BLaER1 treated with 17β-estradiol and CSF1 and Interleukin-3, amounts not matched to agents 10 nM and 100 nM (cell line): ENCODE results near the gene GRM5.

Experiments used
- H3K27ac ChIP-seq, 11 experiments: shearing (Covaris generic); formaldehyde crosslinking; 2 replicates each; pipeline ENCODE4 v1.8.1; 2022
- H3K27me3 ChIP-seq, 11 experiments: shearing (Covaris generic); formaldehyde crosslinking; 2 replicates each; pipeline ENCODE4 v1.8.1; 2022
- H3K36me3 ChIP-seq, 11 experiments: shearing (Covaris generic); formaldehyde crosslinking; 2 replicates each; pipeline ENCODE4 v1.8.1; 2022
- H3K4me1 ChIP-seq, 10 experiments: shearing (Covaris generic); formaldehyde crosslinking; 2 replicates each; pipeline ENCODE4 v1.8.1; 2022
- H3K4me2 ChIP-seq, 11 experiments: shearing (Covaris generic); formaldehyde crosslinking; 2 replicates each; pipeline ENCODE4 v1.8.1; 2022
- H3K4me3 ChIP-seq, 10 experiments: shearing (Covaris generic); formaldehyde crosslinking; 2 replicates each; pipeline ENCODE4 v1.8.1; 2022
- H3K9ac ChIP-seq, 11 experiments: shearing (Covaris generic); formaldehyde crosslinking; 2 replicates each; pipeline ENCODE4 v1.8.1; 2022
- H3K9me3 ChIP-seq, 11 experiments: shearing (Covaris generic); formaldehyde crosslinking; replicated peaks in 1 of 11; 2 replicates each; pipeline ENCODE4 v1.8.1; 2022
- H4K20me1 ChIP-seq, 11 experiments: shearing (Covaris generic); formaldehyde crosslinking; 2 replicates each; pipeline ENCODE4 v1.8.1; 2022
- Cebpa-rat ChIP-seq, 11 experiments: shearing (Covaris generic); IDR thresholded peaks; 2 replicates each; pipeline ENCODE4 v1.8.1; 2022

GRM5 gene

GRCh38 chr11:88596786-88597185 lies 469.0 kb downstream of the GRM5 start:
- Histone ChIP-seq H3K9me3 (no peaks in the 10 kb centered on the region), H3K27me3 (no peaks in the 10 kb centered on the region), H3K4me1 (no peaks in the 10 kb centered on the region), H4K20me1 (no peaks in the 10 kb centered on the region), H3K4me3 (no peak overlapping the region), H3K9ac (no peak overlapping the region), H3K36me3 (no peaks in the 10 kb centered on the region), H3K27ac (no peak overlapping the region), H3K4me2 (no peak overlapping the region)
- TF ChIP-seq Cebpa-rat (IDR thresholded peaks at IDR 0.05), result no peak

GRCh38 chr11:88594274-88594950 lies 471.4 kb downstream of the GRM5 start:
- no peak overlapping the region for H3K4me2 ChIP-seq
- no peak for TF ChIP-seq Cebpa-rat (IDR thresholded peaks at IDR 0.05)
- no peaks in the 10 kb centered on the region for H3K36me3 ChIP-seq

DNA sequence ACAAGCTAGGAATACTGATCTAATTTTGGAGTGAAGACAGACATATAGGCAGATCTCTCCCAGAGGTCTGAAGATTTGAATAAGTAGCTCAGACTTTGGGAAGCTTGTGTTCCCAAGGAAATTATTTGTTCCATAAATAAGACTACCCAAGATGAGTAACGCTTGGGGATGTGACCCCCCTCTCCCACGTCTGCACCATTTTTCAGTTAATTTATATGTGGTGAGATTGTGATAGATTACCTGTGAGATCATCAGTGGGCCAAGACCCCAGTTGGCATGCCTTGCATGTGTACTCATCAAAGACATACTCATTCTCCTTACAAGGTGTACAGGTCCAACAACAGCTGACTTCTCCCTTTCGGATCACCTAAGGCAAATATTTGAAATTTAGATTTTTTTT lies 475.4 kb downstream of the GRM5 start:
- Histone ChIP-seq H3K9ac (no peak overlapping the region), H3K27me3 (no peaks in the 10 kb centered on the region), H3K4me1 (no peaks in the 10 kb centered on the region), H4K20me1 (no peaks in the 10 kb centered on the region), H3K4me2 (no peak overlapping the region), H3K27ac (no peak overlapping the region; a peak in 1 of 22 replicates), H3K4me3 (no peak overlapping the region), H3K9me3 (no peaks in the 10 kb centered on the region), H3K36me3 (no peaks in the 10 kb centered on the region)
- TF ChIP-seq Cebpa-rat (IDR thresholded peaks at IDR 0.05), result no peak

More at GRCh38 chr11:88594274-88594950, 471.4 kb downstream of the GRM5 start:
- no peaks in the 10 kb centered on the region for H3K4me1 ChIP-seq
- no peaks in the 10 kb centered on the region for H3K27me3 ChIP-seq
- no peak overlapping the region for H3K27ac ChIP-seq
- no peak overlapping the region for H3K4me3 ChIP-seq
- H4K20me1 ChIP-seq, result no peaks in the 10 kb centered on the region
- no peak overlapping the region for H3K9ac ChIP-seq
- no peaks in the 10 kb centered on the region for H3K9me3 ChIP-seq

GRCh38 chr11:88583251-88583650 lies 482.5 kb downstream of the GRM5 start:
- Histone ChIP-seq H3K27me3 (no peaks in the 10 kb centered on the region), H3K36me3 (no peaks in the 10 kb centered on the region), H3K4me3 (no peak overlapping the region), H3K27ac (no peak overlapping the region), H4K20me1 (no peaks in the 10 kb centered on the region), H3K9ac (no peak overlapping the region), H3K4me2 (no peak overlapping the region), H3K4me1 (peaks cover 0 to 2% (median 0%) of the 10 kb centered on the region in 10 experiments; a peak in 3 of 20 replicates), H3K9me3 (no peaks in the 10 kb centered on the region)
- no peak for TF ChIP-seq Cebpa-rat (IDR thresholded peaks at IDR 0.05)

GRCh38 chr11:88579466-88579865 lies 486.3 kb downstream of the GRM5 start:
- no peak for TF ChIP-seq Cebpa-rat (IDR thresholded peaks at IDR 0.05)
- Histone ChIP-seq H3K4me3 (no peak overlapping the region), H3K4me1 (peaks cover 0 to 12% (median 0%) of the 10 kb centered on the region in 10 experiments; a peak in 3 of 20 replicates), H3K9me3 (no peaks in the 10 kb centered on the region), H3K36me3 (no peaks in the 10 kb centered on the region), H3K27ac (no peak overlapping the region), H3K9ac (no peak overlapping the region), H4K20me1 (no peaks in the 10 kb centered on the region), H3K4me2 (no peak overlapping the region), H3K27me3 (no peaks in the 10 kb centered on the region)

DNA sequence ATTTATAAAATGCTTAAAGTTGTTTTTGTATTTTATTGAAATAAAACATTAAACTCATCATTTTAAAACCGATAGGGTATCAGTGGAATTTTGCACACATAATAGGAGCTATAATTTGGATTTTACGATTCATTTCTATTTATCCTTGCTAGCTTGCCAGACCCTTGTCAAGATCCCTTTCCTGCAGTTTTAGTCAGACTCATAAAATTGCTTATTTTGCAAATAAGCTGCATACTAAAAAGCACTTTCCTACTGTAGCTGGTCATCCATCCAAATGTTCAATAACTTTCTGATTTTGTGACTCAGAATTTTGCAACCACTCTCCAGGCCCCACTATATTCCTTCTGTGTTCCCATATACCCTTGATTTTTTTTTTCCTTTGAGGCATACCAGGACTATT lies 489.0 kb downstream of the GRM5 start:
- no peaks in the 10 kb centered on the region for H3K27me3 ChIP-seq
- no peak for TF ChIP-seq Cebpa-rat (IDR thresholded peaks at IDR 0.05)
- no peaks in the 10 kb centered on the region for H3K36me3 ChIP-seq
- no peak overlapping the region for H3K4me3 ChIP-seq
- no peak overlapping the region for H3K27ac ChIP-seq
- no peak overlapping the region for H3K9ac ChIP-seq
- peaks cover 0 to 12% (median 0%) of the 10 kb centered on the region in 10 experiments; a peak in 3 of 20 replicates for H3K4me1 ChIP-seq
- no peaks in the 10 kb centered on the region for H4K20me1 ChIP-seq
- no peaks in the 10 kb centered on the region for H3K9me3 ChIP-seq
- H3K4me2 ChIP-seq, result no peak overlapping the region

- TF ChIP-seq Cebpa-rat (IDR thresholded peaks at IDR 0.05), result no peak
Measured at GRCh38 chr11:88575916-88576315, 489.9 kb downstream of the GRM5 start.

GRCh38 chr11:88569342-88569741 lies 496.4 kb downstream of the GRM5 start:
- Histone ChIP-seq H3K4me1 (no peaks in the 10 kb centered on the region), H3K27ac (no peak overlapping the region), H3K9me3 (no peaks in the 10 kb centered on the region), H3K36me3 (no peaks in the 10 kb centered on the region), H3K27me3 (no peaks in the 10 kb centered on the region), H4K20me1 (no peaks in the 10 kb centered on the region), H3K9ac (no peak overlapping the region), H3K4me2 (no peak overlapping the region), H3K4me3 (no peak overlapping the region)
- TF ChIP-seq Cebpa-rat (IDR thresholded peaks at IDR 0.05), result no peak

More at GRCh38 chr11:88575916-88576315, 489.9 kb downstream of the GRM5 start:
- no peak overlapping the region; a peak in 1 of 22 replicates for H3K4me2 ChIP-seq
- H3K27ac ChIP-seq, result no peak overlapping the region
- H3K4me3 ChIP-seq, result no peak overlapping the region
- no peaks in the 10 kb centered on the region for H4K20me1 ChIP-seq
- H3K9me3 ChIP-seq, result no peaks in the 10 kb centered on the region
- peaks cover 0 to 12% (median 0%) of the 10 kb centered on the region in 10 experiments; a peak in 3 of 20 replicates for H3K4me1 ChIP-seq
- no peak overlapping the region for H3K9ac ChIP-seq
- H3K36me3 ChIP-seq, result no peaks in the 10 kb centered on the region
- no peaks in the 10 kb centered on the region for H3K27me3 ChIP-seq

- H3K4me1 ChIP-seq, result no peaks in the 10 kb centered on the region
- no peaks in the 10 kb centered on the region for H3K9me3 ChIP-seq
- no peak overlapping the region for H3K27ac ChIP-seq
- TF ChIP-seq Cebpa-rat (IDR thresholded peaks at IDR 0.05), result no peak
- H3K4me3 ChIP-seq, result no peak overlapping the region
- H3K27me3 ChIP-seq, result no peaks in the 10 kb centered on the region
- no peaks in the 10 kb centered on the region for H4K20me1 ChIP-seq
- H3K9ac ChIP-seq, result no peak overlapping the region
- H3K4me2 ChIP-seq, result no peak overlapping the region
- H3K36me3 ChIP-seq, result no peaks in the 10 kb centered on the region
Measured at GRCh38 chr11:88555829-88556202, 510.0 kb downstream of the GRM5 start.
